Loucy (cell line): ENCODE data around the gene SLAIN2.

Experiments
- EZH2phosphoT487 ChIP-seq: fragments of 200-600 bp; IDR thresholded peaks from 2 replicates; pipeline ENCODE4 v1.6.1; 2018; ENCODE audit warnings: antibody characterized with exemption, mild to moderate bottlenecking, moderate library complexity, borderline replicate concordance
- TF ChIP-seq, protein P1 (sequence below): fragments of 200-600 bp; sonication (generic); conservative IDR thresholded peaks from 2 replicates; pipeline ENCODE4 v1.5.1; 2014; ENCODE audit warnings: mild to moderate bottlenecking, antibody characterized with exemption, low read length

GRCh38 chr4:48439988-48440387, 98.7 kb downstream of the SLAIN2 start:
- TF ChIP-seq, protein P1, sequence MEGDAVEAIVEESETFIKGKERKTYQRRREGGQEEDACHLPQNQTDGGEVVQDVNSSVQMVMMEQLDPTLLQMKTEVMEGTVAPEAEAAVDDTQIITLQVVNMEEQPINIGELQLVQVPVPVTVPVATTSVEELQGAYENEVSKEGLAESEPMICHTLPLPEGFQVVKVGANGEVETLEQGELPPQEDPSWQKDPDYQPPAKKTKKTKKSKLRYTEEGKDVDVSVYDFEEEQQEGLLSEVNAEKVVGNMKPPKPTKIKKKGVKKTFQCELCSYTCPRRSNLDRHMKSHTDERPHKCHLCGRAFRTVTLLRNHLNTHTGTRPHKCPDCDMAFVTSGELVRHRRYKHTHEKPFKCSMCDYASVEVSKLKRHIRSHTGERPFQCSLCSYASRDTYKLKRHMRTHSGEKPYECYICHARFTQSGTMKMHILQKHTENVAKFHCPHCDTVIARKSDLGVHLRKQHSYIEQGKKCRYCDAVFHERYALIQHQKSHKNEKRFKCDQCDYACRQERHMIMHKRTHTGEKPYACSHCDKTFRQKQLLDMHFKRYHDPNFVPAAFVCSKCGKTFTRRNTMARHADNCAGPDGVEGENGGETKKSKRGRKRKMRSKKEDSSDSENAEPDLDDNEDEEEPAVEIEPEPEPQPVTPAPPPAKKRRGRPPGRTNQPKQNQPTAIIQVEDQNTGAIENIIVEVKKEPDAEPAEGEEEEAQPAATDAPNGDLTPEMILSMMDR, result no peak
- no peak for TF ChIP-seq EZH2phosphoT487
